ENCODE measurements around the gene GRIK5. TPM values are rescaled to one million over a fixed set of nuclear protein-coding genes. Genes with fewer than 3 reads are reported as not detected.
A peak's percentile ranks its signal among the peaks of the same experiment; 100 is the strongest.

GRIK5 gene
- total RNA-seq, 2 donors from 2014 or later: 2.1 to 5.9 TPM

GRCh38 chr19:42089191-42089750, 19.3 kb upstream of the GRIK5 start:
- H3K4me3 ChIP-seq: no peak overlapping the region
- intact Hi-C loops (cut with DNase I): no loop called here

GRCh38 chr19:42088471-42089190, 18.6 kb upstream of the GRIK5 start:
- ATAC-seq (no peak), DNase-seq (no peak)
- 68 to 71% methylated on average over 17 to 18 of the region's 18 CpGs for WGBS, 2 donors
- Histone ChIP-seq H3K27ac (no peak overlapping the region), H3K4me3 (no peak overlapping the region), H3K27me3 (no peaks in the 10 kb centered on the region), H3K36me3 (replicated peaks in 1 of 2; ENCODE audit: insufficient read depth in 1 of 2, low read depth in 2 of 2) (no peaks in the 10 kb centered on the region), H3K4me1 (no peaks in the 10 kb centered on the region), H3K9me3 (no peaks in the 10 kb centered on the region)
- TF ChIP-seq POLR2A (IDR thresholded peaks at IDR 0.05): no peak
- TF ChIP-seq CTCF (IDR thresholded peaks at IDR 0.05): no peak
- intact Hi-C loops (cut with DNase I): no loop called here

More at GRCh38 chr19:42089191-42089750, 19.3 kb upstream of the GRIK5 start:
- TF ChIP-seq POLR2A (IDR thresholded peaks at IDR 0.05): no peak
- no peak for TF ChIP-seq CTCF (IDR thresholded peaks at IDR 0.05)
- Histone ChIP-seq H3K27me3 (no peaks in the 10 kb centered on the region), H3K4me1 (no peaks in the 10 kb centered on the region), H3K36me3 (replicated peaks in 1 of 2; ENCODE audit: insufficient read depth in 1 of 2, low read depth in 2 of 2) (no peaks in the 10 kb centered on the region), H3K27ac (no peak overlapping the region), H3K9me3 (no peaks in the 10 kb centered on the region)
- no peak for DNase-seq
- WGBS, 2 donors: 71 to 75% methylated on average over 13 of the region's 13 CpGs
- no peak for ATAC-seq

GRCh38 chr19:42086770-42087550, 17.0 kb upstream of the GRIK5 start:
- ATAC-seq (no peak), DNase-seq (no peak)
- Histone ChIP-seq H3K9me3 (no peaks in the 10 kb centered on the region), H3K27ac (no peak overlapping the region), H3K4me1 (peaks cover 3% of the 10 kb centered on the region), H3K4me3 (no peak overlapping the region), H3K27me3 (no peaks in the 10 kb centered on the region), H3K36me3 (replicated peaks in 1 of 2; ENCODE audit: insufficient read depth in 1 of 2, low read depth in 2 of 2) (peaks cover 0 to 4% of the 10 kb centered on the region in 2 donors)
- WGBS, 2 donors: 61 to 69% methylated on average over 11 of the region's 11 CpGs
- intact Hi-C loops (cut with DNase I): no loop called here
- TF ChIP-seq POLR2A (IDR thresholded peaks at IDR 0.05) (no peak), CTCF (IDR thresholded peaks at IDR 0.05) (no peak)

- TF ChIP-seq POLR2A (IDR thresholded peaks at IDR 0.05) (peak in 1 of 3 donors; percentile 2), CTCF (IDR thresholded peaks at IDR 0.05) (no peak)
Observed at GRCh38 chr19:42086188-42086736, 16.3 kb upstream of the GRIK5 start.

More at GRCh38 chr19:42086188-42086736, 16.3 kb upstream of the GRIK5 start:
- no peak for DNase-seq
- intact Hi-C loops (cut with DNase I): no loop called here
- no peak for ATAC-seq
- H3K36me3 ChIP-seq (replicated peaks in 1 of 2; ENCODE audit: insufficient read depth in 1 of 2, low read depth in 2 of 2): peaks cover 0 to 4% of the 10 kb centered on the region in 2 donors
- H3K27ac ChIP-seq: no peak overlapping the region
- WGBS, 2 donors: 87 to 92% methylated on average over 9 of the region's 9 CpGs
- H3K4me3 ChIP-seq: no peak overlapping the region
- no peaks in the 10 kb centered on the region for H3K9me3 ChIP-seq
- peaks cover 10% of the 10 kb centered on the region for H3K4me1 ChIP-seq
- H3K27me3 ChIP-seq: no peaks in the 10 kb centered on the region
